Neural progenitor cell (in vitro differentiated cells): ENCODE measurements around the gene RENBP. TPM values are rescaled to one million over a fixed set of nuclear protein-coding genes. Genes with fewer than 3 reads are reported as not detected.

Source experiments
- DNase-seq: peaks from one replicate; pipeline ENCODE4 v3.0.0-alpha.2; 2016; ENCODE audit warnings: low spot score
- H2AFZ ChIP-seq: fragments of 200-600 bp; sonication (generic); replicated peaks from 2 replicates; pipeline ENCODE4 v1.6.1; 2016; ENCODE audit warnings: antibody characterized with exemption
- H3F3A ChIP-seq: fragments of 200-600 bp; sonication (generic); 2 replicates; pipeline ENCODE4 v1.6.1; 2016; ENCODE audit warnings: antibody characterized with exemption, low read depth
- H3K27ac ChIP-seq: fragments of 200-600 bp; sonication (generic); 2 replicates; pipeline ENCODE4 v1.5.1; 2016; ENCODE audit warnings: mild to moderate bottlenecking
- H3K27me3 ChIP-seq: fragments of 200-600 bp; sonication (generic); 2 replicates; pipeline ENCODE4 v1.6.1; 2016; ENCODE audit warnings: mild to moderate bottlenecking, moderate library complexity
- H3K36me3 ChIP-seq: fragments of 200-600 bp; sonication (generic); 2 replicates; pipeline ENCODE4 v1.5.1; 2016
- H3K4me1 ChIP-seq: fragments of 200-600 bp; sonication (generic); 2 replicates; pipeline ENCODE4 v1.6.1; 2016; ENCODE audit warnings: mixed run types
- H3K4me2 ChIP-seq: fragments of 200-600 bp; sonication (generic); 2 replicates; pipeline ENCODE4 v1.6.1; 2016
- H3K4me3 ChIP-seq: fragments of 200-600 bp; sonication (generic); 2 replicates; pipeline ENCODE4 v1.5.1; 2016
- H3K79me2 ChIP-seq: fragments of 200-600 bp; sonication (generic); 2 replicates; pipeline ENCODE4 v1.6.1; 2016; ENCODE audit warnings: low read depth
- H3K9ac ChIP-seq: fragments of 200-600 bp; sonication (generic); 2 replicates; pipeline ENCODE4 v1.6.1; 2016
- H3K9me3 ChIP-seq: fragments of 200-600 bp; sonication (generic); 2 replicates; pipeline ENCODE4 v1.5.1; 2016; ENCODE audit warnings: low read depth
- H4K20me1 ChIP-seq: fragments of 200-600 bp; sonication (generic); 2 replicates; pipeline ENCODE4 v1.6.1; 2016; ENCODE audit warnings: low read depth
- H3K27ac Mint-ChIP-seq: 3 replicates; pipeline ENCODE4 v1.8.0; 2021; ENCODE audit warnings: mixed read lengths
- H3K27me3 Mint-ChIP-seq: 2 replicates; pipeline ENCODE4 v1.8.0; 2022; ENCODE audit warnings: low read depth, mild to moderate bottlenecking, inconsistent platforms, moderate library complexity, mixed read lengths; ENCODE audit not compliant: insufficient read depth
- H3K36me3 Mint-ChIP-seq: 3 replicates; pipeline ENCODE4 v1.8.0; 2021; ENCODE audit warnings: mixed read lengths
- H3K4me1 Mint-ChIP-seq: 3 replicates; pipeline ENCODE4 v1.8.0; 2021; ENCODE audit warnings: mixed read lengths
- H3K4me3 Mint-ChIP-seq: 3 replicates; pipeline ENCODE4 v1.8.0; 2021; ENCODE audit warnings: mild to moderate bottlenecking, moderate library complexity, mixed read lengths
- H3K9me3 Mint-ChIP-seq: 3 replicates; pipeline ENCODE4 v1.8.0; 2020; ENCODE audit warnings: mixed read lengths
- CTCF ChIP-seq: fragments of 200-600 bp; sonication (generic); IDR thresholded peaks from 2 replicates; pipeline ENCODE4 v1.5.1; 2017; ENCODE audit warnings: antibody characterized with exemption, mild to moderate bottlenecking
- EZH2 ChIP-seq: fragments of 200-600 bp; sonication (generic); IDR thresholded peaks from 2 replicates; pipeline ENCODE4 v1.6.1; 2017; ENCODE audit warnings: antibody characterized with exemption, mild to moderate bottlenecking, moderate library complexity
- EZH2phosphoT487 ChIP-seq: fragments of 200-600 bp; sonication (generic); IDR thresholded peaks from 2 replicates; pipeline ENCODE4 v1.6.1; 2017; ENCODE audit warnings: antibody characterized with exemption
- total RNA-seq: library from RNA; depleted of rRNA; stranded (reverse); fragments of >200 nt; gene quantifications from 2 replicates; pipeline ENCODE4 v1.2.3, GENCODE V29; 2015; ENCODE audit warnings: low replicate concordance

The RENBP gene
- total RNA-seq, 1 donor from 2014 or later: 5.4 TPM

GRCh38 chrX:153988493-153988892 is 44.0 kb upstream of the RENBP start:
- Mint-ChIP-seq H3K27me3 (peaks cover 3% of the 10 kb centered on the region), H3K36me3 (no peaks in the 10 kb centered on the region), H3K4me1 (peaks cover 11% of the 10 kb centered on the region), H3K27ac (no peak overlapping the region), H3K4me3 (no peak overlapping the region), H3K9me3 (peaks cover 8% of the 10 kb centered on the region)
- DNase-seq: no peak
- Histone ChIP-seq H3K4me3 (no peak overlapping the region), H3K4me1 (no peaks in the 10 kb centered on the region), H3K9ac (no peak overlapping the region), H3F3A (no peaks in the 10 kb centered on the region), H3K9me3 (peaks cover 5% of the 10 kb centered on the region), H3K27me3 (no peaks in the 10 kb centered on the region), H3K4me2 (no peak overlapping the region), H4K20me1 (no peaks in the 10 kb centered on the region), H3K27ac (no peak overlapping the region), H2AFZ (no peak overlapping the region), H3K36me3 (no peaks in the 10 kb centered on the region), H3K79me2 (no peaks in the 10 kb centered on the region)
- TF ChIP-seq EZH2 (no peak), CTCF (no peak), EZH2phosphoT487 (no peak)

- peak overlapping the region; percentile 72 for H3K27ac Mint-ChIP-seq
- no peak for TF ChIP-seq EZH2phosphoT487
- no peak for TF ChIP-seq EZH2
- TF ChIP-seq CTCF: no peak
- Histone ChIP-seq H3K27ac (no peak overlapping the region), H3K4me3 (no peak overlapping the region), H3K27me3 (no peaks in the 10 kb centered on the region), H2AFZ (no peak overlapping the region), H3K4me2 (no peak overlapping the region), H3K9me3 (no peaks in the 10 kb centered on the region), H3K9ac (no peak overlapping the region), H3K4me1 (no peaks in the 10 kb centered on the region), H4K20me1 (no peaks in the 10 kb centered on the region), H3K36me3 (no peaks in the 10 kb centered on the region), H3K79me2 (no peaks in the 10 kb centered on the region), H3F3A (no peaks in the 10 kb centered on the region)
- no peaks in the 10 kb centered on the region for H3K9me3 Mint-ChIP-seq
- DNase-seq: no peak
- peaks cover 6% of the 10 kb centered on the region for H3K36me3 Mint-ChIP-seq
- no peak overlapping the region for H3K4me3 Mint-ChIP-seq
- H3K27me3 Mint-ChIP-seq: peaks cover 5% of the 10 kb centered on the region
- peaks cover 22% of the 10 kb centered on the region for H3K4me1 Mint-ChIP-seq
These were observed 40.1 kb upstream of the RENBP start for GRCh38 chrX:153984351-153985178.

GRCh38 chrX:153983321-153983801 is 38.9 kb upstream of the RENBP start:
- Histone ChIP-seq H2AFZ (no peak overlapping the region), H3F3A (no peaks in the 10 kb centered on the region), H3K4me1 (no peaks in the 10 kb centered on the region), H3K27ac (no peak overlapping the region), H3K4me3 (no peak overlapping the region), H3K79me2 (no peaks in the 10 kb centered on the region), H4K20me1 (no peaks in the 10 kb centered on the region), H3K27me3 (no peaks in the 10 kb centered on the region), H3K9ac (no peak overlapping the region), H3K9me3 (no peaks in the 10 kb centered on the region), H3K4me2 (no peak overlapping the region), H3K36me3 (no peaks in the 10 kb centered on the region)
- Mint-ChIP-seq H3K9me3 (no peaks in the 10 kb centered on the region), H3K4me3 (no peak overlapping the region), H3K27ac (no peak overlapping the region), H3K27me3 (peaks cover 5% of the 10 kb centered on the region), H3K36me3 (peaks cover 6% of the 10 kb centered on the region), H3K4me1 (peaks cover 22% of the 10 kb centered on the region)
- no peak for DNase-seq
- TF ChIP-seq CTCF (no peak), EZH2 (no peak), EZH2phosphoT487 (no peak)
